Loucy (cell line): ENCODE measurements around the gene DOC2A.
"Not testable (repeated sequence)": the region's sequence is repeated elsewhere in the genome, so short reads cannot be mapped to it uniquely, and the experiment has no call there.

ENCODE experiments used
- H2AFZ ChIP-seq: fragments of 200-600 bp; sonication (generic); 2 replicates; pipeline ENCODE4 v1.6.0; 2016; ENCODE audit warnings: antibody characterized with exemption, mild to moderate bottlenecking, low read length, moderate library complexity
- H3F3A ChIP-seq: fragments of 200-600 bp; 2 replicates; pipeline ENCODE4 v1.6.0; 2016; ENCODE audit warnings: antibody characterized with exemption, low read depth, mild to moderate bottlenecking
- H3K27me3 ChIP-seq: fragments of 200-600 bp; sonication (generic); 2 replicates; pipeline ENCODE4 v1.6.1; 2014; ENCODE audit warnings: low read length, mild to moderate bottlenecking; ENCODE audit not compliant: insufficient read depth, poor library complexity, severe bottlenecking
- H3K36me3 ChIP-seq: fragments of 200-600 bp; sonication (generic); 2 replicates; pipeline ENCODE4 v1.6.1; 2016; ENCODE audit warnings: low read length; ENCODE audit not compliant: insufficient read depth
- H3K4me1 ChIP-seq: fragments of 200-600 bp; sonication (generic); 2 replicates; pipeline ENCODE4 v1.5.1; 2014; ENCODE audit warnings: low read length, mild to moderate bottlenecking; ENCODE audit not compliant: insufficient read depth, poor library complexity, severe bottlenecking
- H3K4me2 ChIP-seq: fragments of 200-600 bp; sonication (generic); 2 replicates; pipeline ENCODE4 v1.6.0; 2014; ENCODE audit warnings: antibody characterized with exemption, low read length, low read depth, mild to moderate bottlenecking; ENCODE audit not compliant: poor library complexity, severe bottlenecking
- H3K4me3 ChIP-seq: fragments of 200-600 bp; sonication (generic); 2 replicates; pipeline ENCODE4 v1.5.1; 2014; ENCODE audit warnings: low read length, mild to moderate bottlenecking, mixed read lengths; ENCODE audit not compliant: poor library complexity, severe bottlenecking
- H3K79me2 ChIP-seq: fragments of 200-600 bp; sonication (generic); 2 replicates; pipeline ENCODE4 v1.6.1; 2014; ENCODE audit warnings: low read length; ENCODE audit not compliant: insufficient read depth
- H3K9ac ChIP-seq: fragments of 200-600 bp; sonication (generic); 2 replicates; pipeline ENCODE4 v1.6.0; 2014; ENCODE audit warnings: mild to moderate bottlenecking, low read depth, low read length, moderate library complexity; ENCODE audit not compliant: poor library complexity, severe bottlenecking
- H3K9me2 ChIP-seq: fragments of 200-600 bp; sonication (generic); replicated peaks from 2 replicates; pipeline ENCODE4 v1.6.1; 2016; ENCODE audit warnings: low read depth, low read length, mixed read lengths
- H3K9me3 ChIP-seq: fragments of 200-600 bp; sonication (generic); 2 replicates; pipeline ENCODE4 v1.6.1; 2014; ENCODE audit warnings: mild to moderate bottlenecking, antibody characterized with exemption, low read length, low read depth; ENCODE audit not compliant: insufficient read depth
- H4K20me1 ChIP-seq: fragments of 200-600 bp; sonication (generic); 2 replicates; pipeline ENCODE4 v1.6.0; 2014; ENCODE audit warnings: antibody characterized with exemption, low read length, mild to moderate bottlenecking; ENCODE audit not compliant: insufficient read depth, poor library complexity, severe bottlenecking
- CTCF ChIP-seq: fragments of 200-600 bp; sonication (generic); conservative IDR thresholded peaks from 2 replicates; pipeline ENCODE4 v1.5.1; 2014; ENCODE audit warnings: mild to moderate bottlenecking, antibody characterized with exemption, low read length
- EZH2phosphoT487 ChIP-seq: fragments of 200-600 bp; IDR thresholded peaks from 2 replicates; pipeline ENCODE4 v1.6.1; 2018; ENCODE audit warnings: antibody characterized with exemption, mild to moderate bottlenecking, moderate library complexity, borderline replicate concordance

Gene DOC2A

DNA sequence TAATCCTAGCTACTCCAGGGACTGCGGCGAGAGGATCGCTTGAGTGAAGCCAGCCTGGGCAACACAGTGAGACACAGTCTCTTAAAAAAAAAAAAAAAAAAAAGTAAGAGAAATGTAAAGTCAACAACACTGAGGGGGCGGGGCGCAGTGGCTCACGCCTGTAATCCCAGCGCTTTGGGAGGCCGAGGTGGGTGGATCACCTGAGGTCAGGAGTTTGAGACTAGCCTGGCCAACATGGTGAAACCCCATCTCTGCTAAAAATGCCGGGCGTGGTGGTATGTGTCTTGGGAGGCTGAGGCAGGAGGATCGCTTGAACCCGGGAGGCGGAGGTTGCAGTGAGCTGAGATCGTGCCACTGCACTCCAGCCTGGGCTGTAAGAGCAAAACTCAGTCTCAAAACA lies 1.8 kb upstream of the DOC2A start:
- H3K4me2 ChIP-seq, H3K4me3 ChIP-seq, H2AFZ ChIP-seq, H4K20me1 ChIP-seq, H3K9ac ChIP-seq, H3K4me1 ChIP-seq, H3F3A ChIP-seq, H3K79me2 ChIP-seq, H3K36me3 ChIP-seq, H3K9me3 ChIP-seq, H3K27me3 ChIP-seq, H3K9me2 ChIP-seq: not testable (repeated sequence)

DNA sequence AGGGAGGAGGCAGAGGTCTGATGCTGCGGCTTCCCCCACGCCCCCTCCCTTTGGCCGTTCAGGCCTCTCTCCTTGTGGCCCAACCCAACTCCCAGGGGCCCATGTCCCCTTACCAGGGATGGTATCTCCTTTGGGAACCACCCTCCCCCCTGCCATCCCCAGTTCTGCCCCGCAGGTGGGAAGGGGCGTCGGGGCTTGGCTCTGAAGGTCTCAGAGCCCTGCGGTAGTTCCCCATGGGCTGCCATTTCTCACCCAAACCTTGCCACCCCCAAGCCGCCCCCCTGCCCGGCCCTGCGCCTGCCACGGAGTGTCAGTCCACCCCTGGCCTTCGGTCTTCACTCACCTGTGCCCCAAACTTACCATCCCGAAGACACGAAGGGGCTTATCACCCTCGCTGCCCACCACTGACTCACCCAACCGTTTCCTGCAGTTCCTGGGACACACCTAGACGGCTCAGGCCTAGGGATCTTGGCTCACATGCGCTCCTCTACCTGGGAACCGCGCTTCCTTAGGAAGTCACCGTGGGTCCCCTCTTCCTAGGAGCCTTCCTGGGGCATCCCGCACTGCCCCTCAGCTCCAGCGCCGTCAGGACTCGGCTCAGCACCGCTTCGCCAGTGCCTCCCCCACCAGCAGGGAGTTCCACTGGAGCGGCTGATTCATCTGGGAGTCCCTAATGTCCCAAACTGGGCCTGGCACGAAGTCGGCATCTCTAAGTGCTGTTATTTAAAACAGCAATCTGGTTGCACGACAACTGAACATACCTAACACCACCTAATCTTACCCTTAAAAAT lies 1.1 kb upstream of the DOC2A start:
- Histone ChIP-seq H3K4me3 (no peak overlapping the region), H3K27me3 (no peaks in the 10 kb centered on the region), H4K20me1 (no peaks in the 10 kb centered on the region), H3K9me3 (no peaks in the 10 kb centered on the region), H3K4me1 (no peaks in the 10 kb centered on the region), H2AFZ (no peak overlapping the region), H3K9ac (no peak overlapping the region), H3K79me2 (no peaks in the 10 kb centered on the region), H3K9me2 (no peaks in the 10 kb centered on the region), H3K36me3 (no peaks in the 10 kb centered on the region), H3K4me2 (peak overlapping the region; percentile 71), H3F3A (no peaks in the 10 kb centered on the region)
- TF ChIP-seq EZH2phosphoT487 (no peak), CTCF (no peak)

DNA sequence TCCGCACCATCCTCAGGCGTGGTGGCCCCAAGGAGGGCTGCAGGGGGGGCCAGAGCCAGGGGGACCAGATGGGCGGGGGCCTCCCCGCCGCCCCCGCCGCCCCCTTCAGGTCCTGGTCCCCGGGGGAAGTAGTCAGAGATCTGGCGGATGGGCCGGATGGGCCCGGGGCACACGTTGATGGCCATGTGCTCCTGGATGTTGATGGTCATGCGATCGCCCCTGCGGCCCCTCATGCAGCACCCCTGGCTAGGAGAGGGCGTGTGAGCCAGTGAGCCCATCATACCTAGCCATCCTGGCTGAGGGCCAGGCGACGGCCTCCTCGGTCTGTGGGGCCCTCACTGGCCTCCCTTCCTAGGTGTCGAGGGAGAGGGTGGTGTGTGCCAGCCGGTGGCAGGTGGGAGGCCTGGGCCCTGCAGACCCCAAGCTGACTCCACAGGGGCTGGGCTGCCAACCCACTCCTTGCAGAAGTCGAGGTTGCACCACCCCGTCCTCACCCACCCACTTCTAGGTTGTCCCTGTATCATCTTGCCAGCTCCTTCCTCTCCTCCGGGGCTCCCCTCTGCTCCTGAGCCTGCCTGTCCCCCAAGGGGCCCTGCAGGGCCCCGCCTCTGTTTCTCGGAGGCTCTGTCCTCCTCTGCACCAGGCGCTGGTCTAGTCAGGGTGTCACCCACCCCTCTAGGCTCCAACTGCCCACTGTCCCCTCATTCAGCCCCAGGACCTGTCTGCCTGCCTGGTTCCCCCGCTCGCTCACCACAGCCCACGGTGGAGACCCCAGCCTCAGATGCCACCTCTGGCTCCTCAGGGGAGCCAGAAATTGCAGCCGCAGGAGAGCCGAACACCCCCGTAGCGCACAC lies 610 bp downstream of the DOC2A start:
- no peaks in the 10 kb centered on the region for H3K27me3 ChIP-seq
- no peaks in the 10 kb centered on the region for H3F3A ChIP-seq
- H3K4me3 ChIP-seq, result peak overlapping the region; percentile 69
- H4K20me1 ChIP-seq, result no peaks in the 10 kb centered on the region
- TF ChIP-seq CTCF, result no peak
- TF ChIP-seq EZH2phosphoT487, result no peak
- H3K79me2 ChIP-seq, result no peaks in the 10 kb centered on the region
- H2AFZ ChIP-seq, result peak overlapping the region; percentile 55; the same call in 1 of the 2 replicates
- no peaks in the 10 kb centered on the region for H3K4me1 ChIP-seq
- H3K36me3 ChIP-seq, result no peaks in the 10 kb centered on the region
- H3K9ac ChIP-seq, result no peak overlapping the region
- peak overlapping the region; percentile 71 for H3K4me2 ChIP-seq
- H3K9me2 ChIP-seq, result no peaks in the 10 kb centered on the region
- H3K9me3 ChIP-seq, result no peaks in the 10 kb centered on the region
